Adipocyte (in vitro differentiated cells): ENCODE measurements around the gene RAPGEF3.

Experiments
- DNase-seq: peaks from one replicate; pipeline ENCODE4 v3.0.0-alpha.2; 2015; ENCODE audit warnings: low read depth
- H3K27me3 ChIP-seq: replicated peaks from 2 replicates; pipeline ENCODE4 v1.7.0; 2013; ENCODE audit warnings: mild to moderate bottlenecking, low read length, moderate library complexity; ENCODE audit not compliant: control insufficient read depth, insufficient read depth
- H3K36me3 ChIP-seq: 2 replicates; pipeline ENCODE4 v1.7.0; 2013; ENCODE audit warnings: low read length, mild to moderate bottlenecking, moderate library complexity; ENCODE audit not compliant: control insufficient read depth, insufficient read depth, severe bottlenecking
- H3K4me1 ChIP-seq: 2 replicates; pipeline ENCODE4 v1.7.0; 2013; ENCODE audit warnings: mild to moderate bottlenecking, low read length, moderate library complexity; ENCODE audit not compliant: control insufficient read depth, insufficient read depth
- H3K4me3 ChIP-seq: 2 replicates; pipeline ENCODE4 v1.7.0; 2013; ENCODE audit warnings: mild to moderate bottlenecking, low read length, moderate library complexity
- H3K9ac ChIP-seq: 2 replicates; pipeline ENCODE4 v1.7.0; 2013; ENCODE audit warnings: mild to moderate bottlenecking, low read length, moderate library complexity
- H3K9me3 ChIP-seq: 2 replicates; pipeline ENCODE4 v1.7.0; 2013; ENCODE audit warnings: mild to moderate bottlenecking, low read length, moderate library complexity; ENCODE audit not compliant: control insufficient read depth

The RAPGEF3 gene

DNA sequence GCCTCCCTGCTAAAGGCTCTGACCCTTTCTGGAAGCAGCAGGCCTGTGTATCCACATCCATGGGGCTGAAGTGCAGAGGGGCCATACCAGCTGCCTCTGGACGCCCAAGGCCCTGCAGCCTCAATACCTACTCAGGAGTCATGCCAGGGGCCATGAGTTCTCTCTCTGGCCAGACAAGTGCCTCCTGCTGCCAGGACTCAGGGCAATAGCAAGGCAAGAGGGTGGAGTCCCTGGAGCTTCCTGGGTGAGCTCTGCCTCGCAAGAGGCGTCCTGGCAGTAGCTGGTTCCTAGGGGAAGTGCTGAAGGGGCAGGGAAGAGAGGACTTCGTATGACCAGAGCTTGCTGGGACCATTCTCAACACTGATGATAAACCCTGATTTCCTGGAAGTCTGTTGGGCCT is 22.5 kb downstream of the RAPGEF3 start:
- H3K36me3 ChIP-seq, result no peaks in the 10 kb centered on the region
- peaks cover 23% of the 10 kb centered on the region for H3K4me1 ChIP-seq

DNA sequence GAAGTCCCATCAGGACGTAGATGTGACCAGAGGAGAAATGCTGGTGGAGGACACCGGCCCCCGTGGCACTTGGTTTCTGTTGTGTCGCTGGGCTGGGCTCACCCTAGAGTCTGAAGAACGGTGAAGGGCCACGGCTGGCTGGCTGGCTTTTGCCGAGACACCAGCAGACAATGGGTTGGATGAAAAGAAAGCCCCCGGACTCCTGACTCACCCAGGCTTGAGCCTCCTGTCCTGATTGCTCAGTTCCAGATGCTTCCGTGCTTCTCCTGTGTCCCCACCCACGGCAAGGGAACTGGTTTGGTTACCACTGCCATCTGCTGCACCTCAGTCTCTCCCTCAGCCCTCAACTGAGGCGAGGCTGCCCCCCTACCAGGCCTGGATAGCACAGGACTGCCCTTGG is 23.0 kb downstream of the RAPGEF3 start:
- no peaks in the 10 kb centered on the region for H3K9me3 ChIP-seq
- no peak for DNase-seq

More for the DNA sequence above, 22.5 kb downstream of the RAPGEF3 start:
- Histone ChIP-seq H3K9ac (peak overlapping the region; percentile 83), H3K9me3 (no peaks in the 10 kb centered on the region), H3K27me3 (no peaks in the 10 kb centered on the region), H3K4me3 (no peak overlapping the region)
- no peak for DNase-seq

DNA sequence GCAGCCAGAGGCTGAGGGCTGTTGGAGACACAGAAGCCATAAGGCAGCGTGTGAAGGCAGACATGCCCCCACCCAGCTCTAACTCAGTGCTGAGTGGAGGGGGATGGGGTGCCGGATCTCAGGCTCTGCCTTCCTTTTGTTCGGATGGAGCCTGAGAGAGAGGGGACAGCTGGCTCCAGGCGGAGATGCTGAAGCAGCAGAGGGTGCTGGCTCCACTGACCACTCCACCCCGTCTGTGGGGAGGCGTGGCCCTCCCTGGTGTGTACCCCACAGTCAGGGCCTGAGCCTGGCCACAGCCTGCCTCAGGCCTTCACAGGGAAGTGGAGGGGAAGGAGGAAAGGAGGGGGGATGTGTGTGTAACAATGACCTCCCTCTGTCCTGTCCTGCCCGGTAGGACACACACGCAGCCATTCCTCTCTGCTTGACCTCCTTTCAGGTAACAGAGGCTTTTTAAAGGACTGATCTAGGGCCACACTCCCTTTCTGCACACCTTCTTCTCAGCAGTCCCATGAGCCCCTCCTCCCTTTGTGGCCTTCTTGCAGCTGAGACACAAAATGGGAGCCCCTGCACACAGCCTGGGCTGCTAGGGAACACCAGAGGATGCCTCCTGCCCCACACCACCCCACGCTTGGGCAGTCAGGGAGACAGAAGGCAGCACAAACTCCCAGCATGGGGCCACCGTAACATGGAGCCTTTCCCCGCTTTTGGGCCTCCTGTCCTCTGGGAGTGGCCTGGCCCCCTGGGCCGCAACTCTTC is 23.8 kb downstream of the RAPGEF3 start:
- Histone ChIP-seq H3K27me3 (no peaks in the 10 kb centered on the region), H3K4me1 (peaks cover 33% of the 10 kb centered on the region), H3K4me3 (no peak overlapping the region), H3K9ac (no peak overlapping the region), H3K36me3 (no peaks in the 10 kb centered on the region), H3K9me3 (no peaks in the 10 kb centered on the region)
- DNase-seq, result no peak

More for the DNA sequence above, 23.0 kb downstream of the RAPGEF3 start:
- Histone ChIP-seq H3K4me1 (peaks cover 25% of the 10 kb centered on the region), H3K4me3 (no peak overlapping the region), H3K27me3 (no peaks in the 10 kb centered on the region), H3K36me3 (no peaks in the 10 kb centered on the region), H3K9ac (no peak overlapping the region)

DNA sequence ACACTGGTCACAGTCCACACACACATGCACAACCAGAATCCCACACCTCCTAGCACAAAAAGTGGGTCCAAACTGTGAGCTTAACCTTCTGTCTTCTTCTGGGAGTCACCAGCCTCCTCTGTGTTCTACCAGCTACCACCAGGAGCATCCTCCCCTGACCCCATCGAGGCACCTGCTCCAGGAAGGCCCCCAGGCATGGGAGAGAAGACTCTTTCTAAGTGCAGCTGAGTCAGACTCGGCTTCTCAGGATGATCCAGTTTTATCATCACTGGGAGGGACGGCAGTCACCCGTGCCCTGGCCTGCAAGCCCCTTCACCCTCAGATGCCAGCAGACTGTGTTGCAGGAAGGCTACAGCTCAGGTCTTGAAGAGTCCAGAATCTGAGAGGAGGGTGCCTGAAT is 25.5 kb downstream of the RAPGEF3 start:
- DNase-seq, result no peak
- Histone ChIP-seq H3K4me1 (peaks cover 43% of the 10 kb centered on the region), H3K36me3 (no peaks in the 10 kb centered on the region), H3K9me3 (no peaks in the 10 kb centered on the region), H3K27me3 (no peaks in the 10 kb centered on the region), H3K9ac (no peak overlapping the region), H3K4me3 (no peak overlapping the region)

DNA sequence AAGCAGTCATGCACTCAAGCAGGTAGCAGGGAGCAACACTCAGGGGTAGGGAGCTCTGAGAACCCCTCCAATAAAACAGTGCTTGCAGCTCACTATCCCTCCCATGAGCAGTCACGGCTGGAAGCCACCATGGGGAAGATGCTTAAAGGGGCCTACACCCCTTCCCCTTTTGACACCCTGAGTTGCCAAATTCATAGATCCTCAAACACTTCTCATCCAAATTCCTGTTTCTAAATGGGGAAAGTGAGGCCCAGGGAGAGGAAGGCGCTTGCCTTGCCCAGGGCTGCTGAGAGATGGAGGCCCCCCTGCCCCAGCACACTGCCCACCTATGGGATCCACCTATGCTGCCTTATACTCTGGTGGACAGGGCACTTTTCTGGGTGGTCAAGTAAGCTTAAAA is 26.2 kb downstream of the RAPGEF3 start:
- Histone ChIP-seq H3K9ac (no peak overlapping the region), H3K4me1 (peaks cover 40% of the 10 kb centered on the region), H3K27me3 (no peaks in the 10 kb centered on the region), H3K36me3 (no peaks in the 10 kb centered on the region), H3K4me3 (no peak overlapping the region), H3K9me3 (no peaks in the 10 kb centered on the region)
- DNase-seq, result no peak

DNA sequence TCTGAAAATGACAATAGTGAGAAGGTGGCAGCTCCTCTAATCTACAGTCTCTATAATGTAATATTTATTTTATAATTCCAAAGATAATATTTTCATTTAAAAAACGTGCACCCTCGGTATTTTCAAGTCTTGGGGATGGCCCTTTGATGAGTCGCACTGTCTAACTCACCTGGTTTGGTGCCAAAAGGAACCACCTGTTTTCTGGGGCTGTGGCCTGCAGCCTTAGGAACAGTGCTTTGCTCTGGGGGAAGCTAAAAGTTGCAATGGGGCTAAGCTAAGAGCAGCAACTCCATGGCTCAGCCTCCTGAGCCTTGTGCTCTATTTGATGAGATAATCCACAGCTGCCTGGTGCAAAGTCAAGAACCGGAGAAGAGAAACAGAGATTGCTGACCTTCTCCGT is 27.0 kb downstream of the RAPGEF3 start:
- no peak overlapping the region for H3K9ac ChIP-seq
- no peak overlapping the region for H3K4me3 ChIP-seq
- H3K9me3 ChIP-seq, result no peaks in the 10 kb centered on the region
- H3K4me1 ChIP-seq, result peaks cover 38% of the 10 kb centered on the region
- no peak for DNase-seq
- H3K27me3 ChIP-seq, result no peaks in the 10 kb centered on the region
- no peaks in the 10 kb centered on the region for H3K36me3 ChIP-seq

DNA sequence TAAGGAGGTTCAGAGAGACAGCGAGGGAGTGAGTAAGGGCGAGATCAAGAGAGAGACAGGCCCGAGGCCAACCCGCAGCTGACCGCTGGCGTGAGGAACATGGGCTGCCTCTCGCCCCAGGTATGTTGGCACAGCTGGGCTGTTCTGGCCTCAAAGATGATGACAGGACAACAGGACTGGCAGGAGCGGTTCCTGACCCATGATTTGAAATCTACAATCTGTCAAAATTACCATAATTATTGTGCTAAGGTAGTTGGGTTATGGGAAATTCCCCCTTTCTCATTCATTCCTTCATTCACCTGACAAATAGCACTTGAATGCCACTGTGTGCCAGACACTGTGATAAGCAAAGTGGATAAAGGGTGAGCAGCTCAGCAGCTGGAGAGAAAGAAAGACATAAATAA is 28.3 kb downstream of the RAPGEF3 start:
- Histone ChIP-seq H3K9ac (no peak overlapping the region), H3K4me3 (no peak overlapping the region)

DNA sequence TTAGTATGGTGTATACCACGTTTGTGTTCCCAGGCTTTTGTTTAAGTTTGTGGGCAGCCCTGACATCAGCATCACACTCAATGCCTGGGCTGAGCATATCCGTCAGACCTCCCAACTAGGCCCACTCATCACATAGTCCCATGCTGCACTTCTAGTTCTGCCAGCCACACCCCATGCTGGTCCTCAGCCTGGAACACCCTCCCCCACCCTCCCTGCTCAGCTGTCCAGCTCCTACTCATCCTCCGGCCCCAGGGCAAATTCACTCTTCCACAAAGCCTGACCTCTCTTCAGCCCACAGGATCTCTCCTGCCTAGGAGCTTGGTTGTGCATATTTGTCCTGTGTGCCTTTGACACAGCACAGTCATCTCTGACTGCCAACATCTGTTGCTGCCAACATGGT is 29.4 kb downstream of the RAPGEF3 start:
- DNase-seq, result peak; percentile 39
- H3K27me3 ChIP-seq, result no peaks in the 10 kb centered on the region
- H3K4me3 ChIP-seq, result no peak overlapping the region
- no peaks in the 10 kb centered on the region for H3K36me3 ChIP-seq
- no peaks in the 10 kb centered on the region for H3K9me3 ChIP-seq
- peaks cover 39% of the 10 kb centered on the region for H3K4me1 ChIP-seq
- no peak overlapping the region for H3K9ac ChIP-seq

More for the DNA sequence above, 28.3 kb downstream of the RAPGEF3 start:
- Histone ChIP-seq H3K9me3 (no peaks in the 10 kb centered on the region), H3K36me3 (no peaks in the 10 kb centered on the region), H3K27me3 (no peaks in the 10 kb centered on the region), H3K4me1 (peaks cover 39% of the 10 kb centered on the region)
- DNase-seq, result no peak

DNA sequence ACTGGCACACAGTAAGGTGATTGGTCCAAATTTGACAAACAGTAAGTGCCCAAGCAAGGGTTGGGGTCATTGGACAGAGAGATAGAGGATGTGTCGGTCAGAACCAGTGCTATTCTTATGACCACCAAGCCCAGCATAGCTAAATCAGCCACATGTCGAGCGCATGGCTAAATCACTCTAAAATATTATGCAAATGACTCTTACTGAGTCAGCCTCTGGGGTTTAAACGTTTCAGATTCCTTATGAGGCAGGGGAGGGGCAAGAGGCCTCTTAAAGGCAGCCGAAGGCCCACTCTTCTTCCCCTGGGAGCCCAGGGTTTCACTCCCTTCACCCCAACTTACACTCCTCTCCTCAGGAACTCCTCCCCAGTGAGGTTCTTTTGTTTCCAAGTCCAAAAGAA is 32.8 kb downstream of the RAPGEF3 start:
- DNase-seq, result peak; percentile 89
- Histone ChIP-seq H3K9ac (no peak overlapping the region), H3K9me3 (no peaks in the 10 kb centered on the region), H3K4me3 (no peak overlapping the region), H3K4me1 (peaks cover 39% of the 10 kb centered on the region), H3K27me3 (no peaks in the 10 kb centered on the region), H3K36me3 (no peaks in the 10 kb centered on the region)

DNA sequence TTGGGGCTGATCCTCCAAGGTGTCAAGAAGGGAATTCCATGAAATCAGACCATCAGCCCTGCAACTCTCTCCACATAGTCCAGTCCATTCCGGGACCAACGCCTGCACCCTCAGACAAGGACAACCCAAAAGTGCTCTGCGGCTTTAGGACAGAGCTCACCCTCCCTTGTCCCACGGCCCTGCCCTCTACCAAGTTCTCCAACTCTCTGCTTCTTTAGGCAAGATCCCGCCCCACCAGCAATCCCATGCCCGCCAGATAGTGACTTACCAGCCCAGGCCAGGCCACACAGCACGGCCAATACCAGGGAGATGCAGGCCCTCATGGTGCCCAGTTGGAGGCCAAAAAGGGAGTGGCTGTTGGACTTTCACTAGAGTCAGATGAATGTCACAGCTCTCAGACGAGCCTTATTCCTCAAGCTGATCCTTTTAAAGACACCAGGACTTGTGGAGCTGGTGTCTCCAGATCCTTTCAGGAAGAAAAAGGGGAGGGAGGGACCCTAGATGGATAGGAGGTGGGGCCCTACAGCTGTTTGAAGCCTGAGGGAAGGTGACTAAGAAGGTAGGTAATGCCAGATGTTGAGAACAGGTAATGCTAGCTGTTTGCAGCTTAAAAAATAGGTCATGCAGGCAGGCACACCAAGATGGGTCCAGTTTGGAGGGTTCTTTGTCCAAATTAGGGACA is 33.4 kb downstream of the RAPGEF3 start, which contains the start of gene ENDOU:
TSS of gene ENDOU (minus strand) at position 400 of the 682 bp plus-strand sequence. CDS start at position 323, 77 bp downstream.
- Histone ChIP-seq H3K9ac (no peak within 1 kb of the TSS), H3K4me3 (no peak within 1 kb of the TSS), H3K9me3 (no peaks in the 10 kb centered on the region), H3K27me3 (no peaks in the 10 kb centered on the region), H3K36me3 (no peaks in the 10 kb centered on the region), H3K4me1 (peaks cover 33% of the 10 kb centered on the region)
- no peak for DNase-seq

DNA sequence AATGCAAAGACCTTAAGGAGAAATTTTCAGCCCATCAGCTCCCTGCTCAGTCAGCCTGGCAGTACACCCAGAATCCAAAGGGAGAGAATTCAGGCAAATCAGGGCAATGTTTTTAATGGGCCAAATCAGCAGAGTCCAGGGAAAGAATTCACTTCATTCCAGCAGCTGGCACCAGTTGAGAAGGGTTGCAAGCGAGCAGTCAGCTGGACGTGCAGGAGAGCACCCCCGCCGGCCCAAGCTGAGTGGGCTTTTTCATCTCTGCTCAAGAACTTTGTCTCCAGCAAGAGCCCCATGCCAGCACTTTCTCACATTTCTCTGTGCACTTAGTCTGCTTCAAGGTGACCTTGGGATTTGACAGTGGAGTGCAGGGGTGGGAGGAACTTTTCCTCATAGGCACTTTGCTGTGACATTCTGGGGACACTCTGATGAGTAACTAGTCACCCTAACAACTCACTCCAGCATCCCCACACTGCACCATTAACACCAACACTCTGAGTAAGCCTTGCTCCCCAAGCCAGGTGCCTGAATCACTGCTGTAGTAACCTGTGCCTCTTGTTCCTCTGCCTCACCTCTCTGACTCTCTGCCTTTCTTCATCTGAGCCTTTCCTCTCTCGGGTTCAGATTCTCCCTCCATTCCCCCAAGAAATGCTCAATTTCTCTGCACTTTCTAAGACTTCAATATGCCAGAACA is 35.6 kb downstream of the RAPGEF3 start:
- Histone ChIP-seq H3K9me3 (no peaks in the 10 kb centered on the region), H3K9ac (no peak overlapping the region)

More for the DNA sequence above, 35.6 kb downstream of the RAPGEF3 start:
- no peaks in the 10 kb centered on the region for H3K27me3 ChIP-seq
- H3K4me3 ChIP-seq, result no peak overlapping the region
- H3K36me3 ChIP-seq, result no peaks in the 10 kb centered on the region
- DNase-seq, result no peak
- H3K4me1 ChIP-seq, result peaks cover 25% of the 10 kb centered on the region
